ENCODE results near the gene SRRD. TPM values are rescaled to one million over a fixed set of nuclear protein-coding genes. Genes with fewer than 3 reads are reported as not detected.

The SRRD gene
- total RNA-seq, 2 experiments from 2014 or later = 23.1 to 33.0 TPM

DNA sequence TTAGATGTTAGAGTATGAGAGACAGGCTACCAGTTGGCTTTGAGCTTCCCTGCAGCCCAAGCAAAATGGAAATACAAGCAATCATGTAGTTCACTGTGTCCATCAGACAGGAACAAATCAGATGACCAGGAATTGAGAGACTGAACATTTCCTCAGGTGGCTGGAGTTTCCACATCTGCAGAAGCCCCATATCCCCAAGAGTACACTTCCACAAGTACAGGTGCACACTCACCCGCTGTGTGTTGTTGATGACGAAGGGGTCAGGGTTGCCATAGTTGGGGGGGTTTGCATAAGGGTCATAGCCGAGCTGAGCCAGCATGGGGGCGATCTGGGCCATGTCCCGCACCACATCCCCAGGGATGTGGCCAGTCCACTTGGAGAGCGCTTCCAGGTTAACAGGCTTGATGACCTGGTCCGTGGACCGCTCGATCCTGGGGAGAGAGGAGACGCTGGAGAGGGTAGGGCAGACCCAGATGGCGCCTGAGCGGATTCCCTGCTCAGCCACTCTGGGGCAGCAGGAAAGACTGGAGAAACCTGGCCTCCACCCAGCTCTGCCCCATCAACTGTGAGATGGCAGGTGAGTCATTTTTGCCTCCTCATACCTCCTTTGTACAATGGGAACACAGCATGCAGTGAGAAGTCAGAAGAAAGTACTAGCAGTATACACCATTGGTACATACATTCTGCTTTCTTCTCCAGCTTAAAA is 52.5 kb downstream of the SRRD start:
- intact Hi-C loops (cut with micrococcal nuclease; ENCODE audit: unreplicated experiment) = loop anchor here (5.0 kb wide), 1 partner anchor 41 kb away; no protein-coding TSS in a partner anchor
- H3K4me1 ChIP-seq (ENCODE audit: insufficient read depth, low read length, poor library complexity, severe bottlenecking) = peaks cover 51% of the 10 kb centered on the region
- BruUV-seq (replicated peaks) = no TSS peak
- peak overlapping the region; percentile 86 for H3K4me2 ChIP-seq (ENCODE audit: low read length)
- H3K36me3 ChIP-seq (ENCODE audit: insufficient read depth, low read length) = peaks cover 22% of the 10 kb centered on the region; the same call in 1 of the 2 replicates
- H3K27ac ChIP-seq (ENCODE audit: low read depth, low read length, poor library complexity, severe bottlenecking) = peak overlapping the region; percentile 98
- peak overlapping the region; percentile 60 for H3K4me3 ChIP-seq (ENCODE audit: low read depth, low read length, poor library complexity, severe bottlenecking)
- ChIA-PET CTCF (ENCODE audit: unreplicated experiment) (no interaction called here), POLR2A (interaction anchor here (0.6 to 4.5 kb wide), 6 partner anchors 9 to 136 kb away, joined by 3 to 34 read pairs (median 12); partner anchors contain the start of genes HPS4 and SRRD)
- no peak for TF ChIP-seq EZH2phosphoT487 (IDR thresholded peaks at IDR 0.05; ENCODE audit: borderline replicate concordance, low read depth, low read length)
- TF ChIP-seq, protein P1, sequence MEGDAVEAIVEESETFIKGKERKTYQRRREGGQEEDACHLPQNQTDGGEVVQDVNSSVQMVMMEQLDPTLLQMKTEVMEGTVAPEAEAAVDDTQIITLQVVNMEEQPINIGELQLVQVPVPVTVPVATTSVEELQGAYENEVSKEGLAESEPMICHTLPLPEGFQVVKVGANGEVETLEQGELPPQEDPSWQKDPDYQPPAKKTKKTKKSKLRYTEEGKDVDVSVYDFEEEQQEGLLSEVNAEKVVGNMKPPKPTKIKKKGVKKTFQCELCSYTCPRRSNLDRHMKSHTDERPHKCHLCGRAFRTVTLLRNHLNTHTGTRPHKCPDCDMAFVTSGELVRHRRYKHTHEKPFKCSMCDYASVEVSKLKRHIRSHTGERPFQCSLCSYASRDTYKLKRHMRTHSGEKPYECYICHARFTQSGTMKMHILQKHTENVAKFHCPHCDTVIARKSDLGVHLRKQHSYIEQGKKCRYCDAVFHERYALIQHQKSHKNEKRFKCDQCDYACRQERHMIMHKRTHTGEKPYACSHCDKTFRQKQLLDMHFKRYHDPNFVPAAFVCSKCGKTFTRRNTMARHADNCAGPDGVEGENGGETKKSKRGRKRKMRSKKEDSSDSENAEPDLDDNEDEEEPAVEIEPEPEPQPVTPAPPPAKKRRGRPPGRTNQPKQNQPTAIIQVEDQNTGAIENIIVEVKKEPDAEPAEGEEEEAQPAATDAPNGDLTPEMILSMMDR (conservative IDR thresholded peaks at IDR 0.05; ENCODE audit: low read length) = no peak
- no peaks in the 10 kb centered on the region; the same call in 1 of the 2 replicates for H3K79me2 ChIP-seq (ENCODE audit: insufficient read depth, low read depth, low read length)
- H3K9me2 ChIP-seq (ENCODE audit: insufficient read depth, low read length) = no peaks in the 10 kb centered on the region
- H3K9me3 ChIP-seq (ENCODE audit: low read length) = no peaks in the 10 kb centered on the region
- no peaks in the 10 kb centered on the region for H4K20me1 ChIP-seq (ENCODE audit: insufficient read depth, low read length)
- H2AFZ ChIP-seq (ENCODE audit: low read length) = peak overlapping the region; percentile 53; the same call in 1 of the 2 replicates
- DNase-seq (ENCODE audit: low spot score) = peak; percentile 75

DNA sequence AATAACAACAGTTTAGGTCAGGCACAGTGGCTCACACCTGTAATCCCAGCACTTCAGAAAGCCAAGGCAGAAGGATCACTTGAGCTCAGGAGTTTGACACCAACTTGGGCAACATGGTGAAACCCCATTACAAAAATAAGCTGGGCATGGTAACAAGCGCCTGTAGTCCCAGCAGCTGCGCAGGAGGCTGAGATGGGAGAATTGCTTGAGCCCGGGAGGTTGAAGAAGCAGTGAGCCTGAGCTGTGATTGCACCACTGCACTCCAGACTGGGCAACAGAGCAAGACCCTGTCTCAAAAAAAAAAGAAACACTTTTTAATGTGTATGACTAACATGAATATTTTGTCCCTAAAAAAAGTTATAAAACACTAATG is 53.1 kb downstream of the SRRD start:
- H3K9me2 ChIP-seq (ENCODE audit: insufficient read depth, low read length) = no peaks in the 10 kb centered on the region
- H3K79me2 ChIP-seq (ENCODE audit: insufficient read depth, low read depth, low read length) = no peaks in the 10 kb centered on the region; the same call in 1 of the 2 replicates
- peaks cover 16% of the 10 kb centered on the region; the same call in 1 of the 2 replicates for H3K36me3 ChIP-seq (ENCODE audit: insufficient read depth, low read length)
- intact Hi-C loops (cut with micrococcal nuclease; ENCODE audit: unreplicated experiment) = loop anchor here (5.0 kb wide), 1 partner anchor 41 kb away; no protein-coding TSS in a partner anchor
- ChIA-PET CTCF (ENCODE audit: unreplicated experiment) (no interaction called here), POLR2A (interaction anchor here (2.6 to 4.5 kb wide), 3 partner anchors 13 to 54 kb away, joined by 11 to 34 read pairs (median 13); partner anchors contain the start of genes HPS4 and SRRD)
- TF ChIP-seq, protein P1 (conservative IDR thresholded peaks at IDR 0.05; ENCODE audit: low read length) = no peak
- no peak for TF ChIP-seq EZH2phosphoT487 (IDR thresholded peaks at IDR 0.05; ENCODE audit: borderline replicate concordance, low read depth, low read length)
- no peak for DNase-seq (ENCODE audit: low spot score)
- BruUV-seq (replicated peaks) = no TSS peak
- H3K4me1 ChIP-seq (ENCODE audit: insufficient read depth, low read length, poor library complexity, severe bottlenecking) = peaks cover 51% of the 10 kb centered on the region
- H2AFZ ChIP-seq (ENCODE audit: low read length) = 0 out of 2 replicates have a peak overlapping the region, but pooled peaks have one; percentile 53
- no peaks in the 10 kb centered on the region for H4K20me1 ChIP-seq (ENCODE audit: insufficient read depth, low read length)
- H3K4me3 ChIP-seq (ENCODE audit: low read depth, low read length, poor library complexity, severe bottlenecking) = no peak overlapping the region
- no peaks in the 10 kb centered on the region for H3K9me3 ChIP-seq (ENCODE audit: low read length)
- H3K27ac ChIP-seq (ENCODE audit: low read depth, low read length, poor library complexity, severe bottlenecking) = peak overlapping the region; percentile 98
- H3K4me2 ChIP-seq (ENCODE audit: low read length) = peak overlapping the region; percentile 86

Measured in OCI-LY7 (cell line).